ENCODE data around the gene TLE3. TPM values are rescaled to one million over a fixed set of nuclear protein-coding genes. Genes with fewer than 3 reads are reported as not detected.

TLE3 gene
- total RNA-seq, 1 donor from 2014 or later = 17.8 TPM

DNA sequence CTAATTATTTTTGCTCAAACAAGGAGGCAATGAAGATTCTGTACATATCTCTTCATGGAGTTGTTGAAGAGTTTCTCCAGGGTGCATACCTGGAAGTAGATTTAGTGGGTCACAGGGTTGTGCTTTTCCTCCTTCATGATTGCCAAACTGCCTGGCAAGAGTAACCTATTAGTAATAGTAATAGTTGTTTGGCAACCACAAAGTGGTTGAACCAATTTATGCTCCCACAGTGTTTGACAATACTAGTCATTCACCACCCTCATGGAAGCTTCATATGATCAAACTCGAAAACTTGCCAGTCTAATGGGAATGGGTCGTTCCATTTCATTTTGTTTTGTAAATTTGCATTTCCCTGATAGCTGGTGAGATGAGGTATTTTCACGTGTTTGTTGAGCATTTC, 57.8 kb downstream of the TLE3 start:
- Histone ChIP-seq H3K27me3 (ENCODE audit: low read depth) (peaks cover 63% of the 10 kb centered on the region), H3K4me1 (no peaks in the 10 kb centered on the region), H3K27ac (replicated peaks) (no peak overlapping the region), H3K9me3 (replicated peaks) (no peaks in the 10 kb centered on the region), H3K4me3 (no peak overlapping the region), H3K36me3 (no peaks in the 10 kb centered on the region)
- no peak for DNase-seq
- intact Hi-C loops (cut with micrococcal nuclease) = no loop called here
- TF ChIP-seq, protein P1, sequence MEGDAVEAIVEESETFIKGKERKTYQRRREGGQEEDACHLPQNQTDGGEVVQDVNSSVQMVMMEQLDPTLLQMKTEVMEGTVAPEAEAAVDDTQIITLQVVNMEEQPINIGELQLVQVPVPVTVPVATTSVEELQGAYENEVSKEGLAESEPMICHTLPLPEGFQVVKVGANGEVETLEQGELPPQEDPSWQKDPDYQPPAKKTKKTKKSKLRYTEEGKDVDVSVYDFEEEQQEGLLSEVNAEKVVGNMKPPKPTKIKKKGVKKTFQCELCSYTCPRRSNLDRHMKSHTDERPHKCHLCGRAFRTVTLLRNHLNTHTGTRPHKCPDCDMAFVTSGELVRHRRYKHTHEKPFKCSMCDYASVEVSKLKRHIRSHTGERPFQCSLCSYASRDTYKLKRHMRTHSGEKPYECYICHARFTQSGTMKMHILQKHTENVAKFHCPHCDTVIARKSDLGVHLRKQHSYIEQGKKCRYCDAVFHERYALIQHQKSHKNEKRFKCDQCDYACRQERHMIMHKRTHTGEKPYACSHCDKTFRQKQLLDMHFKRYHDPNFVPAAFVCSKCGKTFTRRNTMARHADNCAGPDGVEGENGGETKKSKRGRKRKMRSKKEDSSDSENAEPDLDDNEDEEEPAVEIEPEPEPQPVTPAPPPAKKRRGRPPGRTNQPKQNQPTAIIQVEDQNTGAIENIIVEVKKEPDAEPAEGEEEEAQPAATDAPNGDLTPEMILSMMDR (IDR thresholded peaks at IDR 0.05; ENCODE audit: borderline replicate concordance) = no peak

DNA sequence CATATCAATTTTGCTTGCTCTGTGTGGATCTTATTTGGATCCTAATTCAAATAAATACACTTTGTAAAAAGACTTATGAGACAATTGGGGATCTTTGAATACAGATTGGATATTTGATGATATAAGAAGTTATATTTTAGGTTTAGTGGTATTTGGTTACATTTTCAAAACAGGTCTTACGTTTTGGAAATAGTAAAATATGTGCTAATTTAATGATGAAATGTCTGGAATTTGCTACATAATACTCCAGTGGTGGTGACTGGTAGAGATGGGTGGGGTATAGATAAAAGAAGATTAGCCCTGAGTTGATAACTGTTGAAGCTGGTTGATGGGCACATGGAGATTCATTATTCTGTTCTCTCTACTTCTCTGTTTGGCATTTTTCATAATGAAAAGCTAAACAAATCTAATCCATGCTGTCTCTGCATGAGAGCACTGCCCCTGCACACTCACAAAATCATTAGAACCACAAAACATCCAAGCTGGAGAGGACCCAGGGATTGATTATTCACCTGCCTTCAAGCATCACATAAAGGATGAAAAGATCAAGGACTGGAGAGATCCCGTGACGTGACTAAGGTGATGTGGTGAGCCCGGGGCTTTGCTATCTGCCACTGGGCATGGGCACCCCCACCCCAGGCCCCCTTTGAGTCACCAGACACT, 58.9 kb downstream of the TLE3 start:
- peaks cover 64% of the 10 kb centered on the region for H3K27me3 ChIP-seq (ENCODE audit: low read depth)
- H3K36me3 ChIP-seq = no peaks in the 10 kb centered on the region
- no peak overlapping the region for H3K4me3 ChIP-seq
- H3K4me1 ChIP-seq = no peaks in the 10 kb centered on the region
- H3K9me3 ChIP-seq (replicated peaks) = no peaks in the 10 kb centered on the region
- intact Hi-C loops (cut with micrococcal nuclease) = no loop called here
- DNase-seq = no peak
- TF ChIP-seq, protein P1 (IDR thresholded peaks at IDR 0.05; ENCODE audit: borderline replicate concordance) = no peak
- H3K27ac ChIP-seq (replicated peaks) = no peak overlapping the region

DNA sequence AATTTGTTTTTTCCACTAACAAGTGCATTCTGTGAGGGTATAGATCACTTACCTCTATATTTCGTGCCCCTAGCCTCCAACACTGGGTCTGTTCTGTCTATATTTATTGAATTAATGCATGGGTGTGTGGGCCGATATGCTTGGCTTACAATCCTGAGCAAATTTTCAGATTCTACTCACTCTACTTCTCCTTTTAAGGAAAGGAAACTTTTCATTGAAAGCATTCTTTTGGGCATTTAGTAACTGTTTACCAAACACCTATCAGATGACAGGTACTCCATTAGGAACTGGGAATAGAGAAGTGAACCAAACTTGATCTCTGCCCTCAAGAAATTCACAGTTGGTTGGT, 60.5 kb downstream of the TLE3 start:
- H3K9me3 ChIP-seq (replicated peaks) = no peaks in the 10 kb centered on the region
- peaks cover 74% of the 10 kb centered on the region for H3K27me3 ChIP-seq (ENCODE audit: low read depth)
- intact Hi-C loops (cut with micrococcal nuclease) = no loop called here
- H3K4me1 ChIP-seq = peaks cover 8% of the 10 kb centered on the region
- no peak overlapping the region for H3K4me3 ChIP-seq
- H3K36me3 ChIP-seq = no peaks in the 10 kb centered on the region
- TF ChIP-seq, protein P1 (IDR thresholded peaks at IDR 0.05; ENCODE audit: borderline replicate concordance) = no peak
- H3K27ac ChIP-seq (replicated peaks) = no peak overlapping the region
- no peak for DNase-seq

DNA sequence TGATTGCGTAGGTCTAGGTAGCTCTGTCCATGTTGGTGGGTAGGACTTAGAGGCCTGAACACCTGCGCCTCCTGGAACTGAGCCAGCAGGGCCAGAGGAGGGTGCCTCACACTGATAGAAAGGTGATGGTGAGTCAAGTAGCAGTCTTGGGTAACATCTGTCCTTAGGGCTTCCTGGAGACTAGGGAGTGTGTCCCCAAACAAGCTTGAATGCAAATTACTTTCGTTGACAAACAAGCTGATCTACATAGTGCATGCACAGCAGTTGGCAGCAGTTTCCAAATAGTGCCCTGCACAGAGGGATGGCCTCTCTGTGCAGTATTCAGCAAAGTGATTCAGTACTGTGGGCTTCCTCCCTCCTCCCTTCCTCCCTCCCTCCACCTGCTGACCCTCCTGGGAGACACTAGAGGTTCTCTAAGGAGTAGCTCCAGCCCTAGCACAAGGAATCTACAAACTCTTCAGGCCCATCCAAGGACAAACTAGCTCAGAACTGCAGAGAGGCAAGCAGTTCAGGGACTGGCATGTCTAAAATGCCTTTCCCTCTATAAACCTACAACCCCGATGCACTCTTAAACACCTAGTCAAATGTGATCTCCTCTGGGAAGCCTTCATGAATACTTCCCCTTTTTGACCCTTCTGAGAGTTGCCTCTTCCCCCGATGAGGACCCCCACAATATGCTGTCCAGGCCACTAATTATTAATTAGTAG, 61.0 kb downstream of the TLE3 start:
- intact Hi-C loops (cut with micrococcal nuclease) = no loop called here
- no peak for DNase-seq
- H3K27me3 ChIP-seq (ENCODE audit: low read depth) = peaks cover 79% of the 10 kb centered on the region
- H3K36me3 ChIP-seq = no peaks in the 10 kb centered on the region
- no peak overlapping the region for H3K4me3 ChIP-seq
- peaks cover 8% of the 10 kb centered on the region for H3K4me1 ChIP-seq
- TF ChIP-seq, protein P1 (IDR thresholded peaks at IDR 0.05; ENCODE audit: borderline replicate concordance) = no peak
- no peak overlapping the region for H3K27ac ChIP-seq (replicated peaks)
- H3K9me3 ChIP-seq (replicated peaks) = no peaks in the 10 kb centered on the region

DNA sequence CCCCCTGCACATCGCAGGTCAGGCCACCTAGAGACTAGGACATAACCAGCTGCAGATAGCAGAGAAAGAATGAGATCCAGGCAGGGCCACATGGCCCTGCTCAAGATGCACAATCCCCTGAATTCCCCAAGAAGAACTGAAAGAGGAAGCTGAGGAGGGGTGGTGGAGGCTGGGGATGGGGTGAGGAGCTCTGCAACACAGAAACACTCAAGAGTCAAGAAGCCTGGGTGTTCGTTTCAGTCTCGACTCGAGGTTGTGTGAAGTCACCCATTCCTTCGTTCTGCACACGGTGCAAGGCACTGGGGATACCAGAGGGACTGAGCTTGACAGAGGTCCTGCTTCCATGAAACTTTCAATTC, 62.0 kb downstream of the TLE3 start:
- Histone ChIP-seq H3K4me1 (peaks cover 8% of the 10 kb centered on the region), H3K27ac (replicated peaks) (no peak overlapping the region), H3K4me3 (no peak overlapping the region), H3K9me3 (replicated peaks) (no peaks in the 10 kb centered on the region), H3K36me3 (no peaks in the 10 kb centered on the region), H3K27me3 (ENCODE audit: low read depth) (peaks cover 89% of the 10 kb centered on the region)
- intact Hi-C loops (cut with micrococcal nuclease) = no loop called here
- TF ChIP-seq, protein P1 (IDR thresholded peaks at IDR 0.05; ENCODE audit: borderline replicate concordance) = no peak
- DNase-seq = no peak
